ENCODE data around the gene TENT5C.

Gene TENT5C

GRCh38 chr1:117634631-117635030 lies 28.8 kb downstream of the TENT5C start:
- DNase-seq = no peak
- no peaks in the 10 kb centered on the region for H3K36me3 ChIP-seq
- no peaks in the 10 kb centered on the region for H3K9me3 ChIP-seq (ENCODE audit: severe bottlenecking)
- H3K27me3 ChIP-seq (ENCODE audit: insufficient read depth, low read depth, severe bottlenecking) = no peaks in the 10 kb centered on the region
- H3K27ac ChIP-seq = no peak overlapping the region
- H3K4me3 ChIP-seq (ENCODE audit: low read depth, low read length) = no peak overlapping the region
- no peak for TF ChIP-seq CTCF (IDR thresholded peaks at IDR 0.05; ENCODE audit: low read depth, low read length)

GRCh38 chr1:117635805-117636204 lies 30.0 kb downstream of the TENT5C start:
- Histone ChIP-seq H3K9me3 (ENCODE audit: severe bottlenecking) (no peaks in the 10 kb centered on the region), H3K27ac (no peak overlapping the region), H3K27me3 (ENCODE audit: insufficient read depth, low read depth, severe bottlenecking) (no peaks in the 10 kb centered on the region), H3K36me3 (no peaks in the 10 kb centered on the region), H3K4me3 (ENCODE audit: low read depth, low read length) (no peak overlapping the region)
- no peak for TF ChIP-seq CTCF (IDR thresholded peaks at IDR 0.05; ENCODE audit: low read depth, low read length)
- no peak for DNase-seq

GRCh38 chr1:117636637-117637425 lies 31.0 kb downstream of the TENT5C start:
- DNase-seq = no peak
- Histone ChIP-seq H3K36me3 (no peaks in the 10 kb centered on the region), H3K27ac (no peak overlapping the region), H3K9me3 (ENCODE audit: severe bottlenecking) (no peaks in the 10 kb centered on the region), H3K27me3 (ENCODE audit: insufficient read depth, low read depth, severe bottlenecking) (no peaks in the 10 kb centered on the region), H3K4me3 (ENCODE audit: low read depth, low read length) (no peak overlapping the region)
- no peak for TF ChIP-seq CTCF (IDR thresholded peaks at IDR 0.05; ENCODE audit: low read depth, low read length)

- TF ChIP-seq CTCF (IDR thresholded peaks at IDR 0.05; ENCODE audit: low read depth, low read length) = no peak
- DNase-seq = no peak
- H3K9me3 ChIP-seq (ENCODE audit: severe bottlenecking) = no peaks in the 10 kb centered on the region
- no peaks in the 10 kb centered on the region for H3K27me3 ChIP-seq (ENCODE audit: insufficient read depth, low read depth, severe bottlenecking)
- no peak overlapping the region for H3K27ac ChIP-seq
- H3K36me3 ChIP-seq = no peaks in the 10 kb centered on the region
- no peak overlapping the region for H3K4me3 ChIP-seq (ENCODE audit: low read depth, low read length)
Measured at GRCh38 chr1:117638141-117638540, 32.3 kb downstream of the TENT5C start.

GRCh38 chr1:117638759-117639158 lies 32.9 kb downstream of the TENT5C start:
- H3K27me3 ChIP-seq (ENCODE audit: insufficient read depth, low read depth, severe bottlenecking) = no peaks in the 10 kb centered on the region
- no peak for TF ChIP-seq CTCF (IDR thresholded peaks at IDR 0.05; ENCODE audit: low read depth, low read length)
- H3K27ac ChIP-seq = no peak overlapping the region
- no peak for DNase-seq
- H3K36me3 ChIP-seq = no peaks in the 10 kb centered on the region
- H3K9me3 ChIP-seq (ENCODE audit: severe bottlenecking) = no peaks in the 10 kb centered on the region
- H3K4me3 ChIP-seq (ENCODE audit: low read depth, low read length) = no peak overlapping the region

GRCh38 chr1:117639741-117640140 lies 33.9 kb downstream of the TENT5C start:
- TF ChIP-seq CTCF (IDR thresholded peaks at IDR 0.05; ENCODE audit: low read depth, low read length) = no peak
- DNase-seq = no peak

More at GRCh38 chr1:117639741-117640140, 33.9 kb downstream of the TENT5C start:
- Histone ChIP-seq H3K4me3 (ENCODE audit: low read depth, low read length) (no peak overlapping the region), H3K27ac (no peak overlapping the region), H3K27me3 (ENCODE audit: insufficient read depth, low read depth, severe bottlenecking) (no peaks in the 10 kb centered on the region), H3K36me3 (no peaks in the 10 kb centered on the region), H3K9me3 (ENCODE audit: severe bottlenecking) (no peaks in the 10 kb centered on the region)

Measured in WERI-Rb-1 (cell line).